Stimulated activated naive CD8-positive, alpha-beta T cell treated with anti-CD3 and anti-CD28 coated beads, Interleukin-15, amount 100 ng/mL, for 72 hours (primary cell): ENCODE results near the gene TSHZ2.

ENCODE experiments used
- ATAC-seq: fragments of 150-1000 bp; cut with Tn5 transposase; 2 replicates; pipeline ENCODE4 v1.10.0; 2021; ENCODE audit warnings: mild to moderate bottlenecking, moderate library complexity
- DNase-seq, 2 donors: peaks; one replicate each; pipeline ENCODE4 v3.0.0; 2021 to 2022
- H3K27ac Mint-ChIP-seq, 2 donors: one replicate each; pipeline ENCODE4 v1.8.0; 2022; ENCODE audit warnings: mild to moderate bottlenecking in 2 of 2, mixed read lengths in 2 of 2, moderate library complexity in 2 of 2
- H3K27me3 Mint-ChIP-seq: one replicate; pipeline ENCODE4 v1.8.0; 2022; ENCODE audit warnings: mixed read lengths
- H3K4me1 Mint-ChIP-seq: one replicate; pipeline ENCODE4 v1.8.0; 2022; ENCODE audit warnings: mild to moderate bottlenecking, mixed read lengths
- H3K4me3 Mint-ChIP-seq, 2 donors: one replicate each; pipeline ENCODE4 v1.8.0; 2022; ENCODE audit warnings: mild to moderate bottlenecking in 2 of 2, mixed read lengths in 2 of 2, moderate library complexity in 1 of 2
- H3K9me3 Mint-ChIP-seq, 2 donors: one replicate each; pipeline ENCODE4 v1.8.0; 2022; ENCODE audit warnings: mixed read lengths in 2 of 2

Gene TSHZ2

DNA sequence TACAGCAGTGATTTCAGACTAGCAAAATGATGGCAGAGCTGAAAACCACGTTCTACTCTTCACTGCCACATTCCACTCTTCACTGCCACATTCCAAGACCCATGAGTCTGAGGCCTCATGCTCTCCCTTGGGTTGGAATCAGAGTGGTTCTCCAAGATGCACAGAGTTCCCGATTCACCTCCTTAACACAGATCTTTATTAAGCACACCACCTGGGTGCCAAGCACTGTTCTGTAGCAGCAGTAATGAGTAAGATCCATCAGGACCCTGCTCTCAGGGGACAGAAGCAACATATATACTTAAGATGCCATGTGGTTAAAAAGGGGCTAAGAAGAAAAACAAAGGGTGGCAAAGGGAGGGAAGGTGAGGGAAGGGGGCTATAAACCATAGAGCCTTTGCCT, 26.9 kb downstream of the TSHZ2 start:
- Mint-ChIP-seq H3K27me3 (no peaks in the 10 kb centered on the region), H3K4me3 (no peak overlapping the region), H3K9me3 (no peaks in the 10 kb centered on the region), H3K4me1 (peaks cover 23% of the 10 kb centered on the region), H3K27ac (no peak overlapping the region)
- DNase-seq (no peak), ATAC-seq (no peak)

DNA sequence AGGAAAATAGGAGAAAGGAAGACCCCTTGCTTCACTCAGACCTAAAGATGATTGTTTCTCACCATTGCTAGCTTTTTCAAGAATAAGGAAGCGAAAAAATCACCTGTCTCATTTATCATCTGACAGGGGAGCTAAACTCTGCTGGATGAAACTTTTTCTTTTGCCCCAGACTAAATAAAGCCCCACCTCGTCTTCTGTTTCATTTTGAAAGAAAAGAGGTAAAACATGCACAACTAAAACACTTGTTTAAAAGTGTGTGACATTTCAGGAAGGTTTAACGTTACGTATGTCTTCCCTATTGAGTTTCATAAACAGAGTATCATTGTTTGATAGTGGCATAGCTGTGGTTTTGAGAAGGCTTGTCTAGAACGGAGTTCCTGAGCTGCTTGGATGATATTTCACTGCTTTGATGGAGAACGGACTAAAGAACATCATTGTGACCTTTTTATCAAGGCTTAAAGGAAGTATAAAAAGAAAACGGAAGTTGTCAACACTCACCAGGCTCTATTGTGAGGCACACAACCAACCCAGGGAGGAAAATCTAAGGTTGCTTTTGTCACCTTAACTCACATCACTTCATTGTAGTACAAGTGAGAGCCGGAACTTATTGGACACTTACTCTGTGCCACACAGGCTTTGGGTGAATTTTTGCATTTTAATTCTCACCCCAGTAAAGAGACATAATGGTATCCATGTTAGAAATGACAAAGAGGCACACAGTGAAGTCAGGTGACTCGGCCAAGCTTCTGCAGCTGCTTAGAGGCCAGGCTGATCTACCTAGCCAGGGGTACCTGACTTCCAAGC, 29.5 kb downstream of the TSHZ2 start:
- DNase-seq, result no peak
- peak; percentile 71 for ATAC-seq
- peaks cover 23% of the 10 kb centered on the region for H3K4me1 Mint-ChIP-seq
- peak overlapping the region; percentile 82 to 99 for H3K27ac Mint-ChIP-seq
- peak overlapping the region; percentile 59 to 87 for H3K4me3 Mint-ChIP-seq
- H3K27me3 Mint-ChIP-seq, result no peaks in the 10 kb centered on the region
- no peaks in the 10 kb centered on the region for H3K9me3 Mint-ChIP-seq

DNA sequence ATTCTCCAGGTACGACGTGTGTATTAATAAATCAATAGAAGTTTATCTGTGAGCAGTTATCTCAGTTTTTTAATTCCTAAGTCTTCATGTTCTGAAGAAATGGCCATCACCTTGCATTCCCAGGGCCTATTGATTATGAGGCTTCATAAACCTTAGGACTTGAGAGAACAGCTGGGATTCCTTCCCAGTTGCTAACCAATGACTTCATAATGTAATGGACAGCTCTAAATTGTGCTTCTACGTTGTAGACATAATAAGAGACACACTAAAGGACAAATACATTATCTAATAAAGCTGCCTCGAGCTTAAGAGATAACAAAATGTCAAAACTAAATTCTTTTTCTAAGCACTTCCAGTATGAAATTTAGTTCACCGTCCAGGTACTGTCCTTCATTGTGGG, 30.6 kb downstream of the TSHZ2 start:
- Mint-ChIP-seq H3K27ac (no peak overlapping the region), H3K4me3 (no peak overlapping the region), H3K4me1 (peaks cover 23% of the 10 kb centered on the region), H3K27me3 (no peaks in the 10 kb centered on the region), H3K9me3 (no peaks in the 10 kb centered on the region)
- ATAC-seq (no peak), DNase-seq (no peak)

DNA sequence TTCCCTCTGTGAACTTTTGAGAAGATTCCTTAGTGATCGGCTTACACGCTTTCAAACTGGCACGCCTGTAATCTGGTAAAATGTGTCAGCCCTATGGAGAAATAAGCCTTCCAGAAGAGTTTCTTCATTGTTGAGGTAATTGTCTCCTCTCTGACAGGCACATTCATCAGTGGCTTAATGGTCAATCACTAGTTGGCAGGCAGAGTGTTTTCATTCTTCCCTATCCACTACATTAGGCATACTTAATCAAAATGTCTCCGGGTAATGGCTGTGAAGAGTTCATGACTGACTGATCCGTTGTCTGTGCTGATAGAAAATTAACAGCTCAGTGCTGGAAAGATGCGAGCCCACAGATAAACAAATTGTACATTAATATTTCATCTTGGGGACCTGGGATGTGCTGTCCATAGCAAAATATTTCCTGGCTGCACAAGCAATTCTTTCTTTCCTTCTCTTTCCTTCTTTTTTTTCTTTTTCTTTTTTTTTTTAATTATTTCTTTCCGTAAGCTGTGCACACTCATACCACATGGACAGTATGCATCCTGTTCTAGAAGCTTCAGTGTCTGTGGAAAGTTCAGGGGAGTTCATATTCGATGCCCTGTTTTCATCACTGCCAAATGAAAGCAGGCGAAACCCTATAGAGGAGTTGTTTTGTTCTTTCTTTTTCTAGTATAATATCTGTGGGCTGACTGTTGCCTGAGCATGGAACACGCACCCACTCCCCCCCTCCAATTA, 31.4 kb downstream of the TSHZ2 start:
- no peak overlapping the region for H3K27ac Mint-ChIP-seq
- ATAC-seq (no peak), DNase-seq (no peak)
- no peak overlapping the region for H3K4me3 Mint-ChIP-seq
- H3K4me1 Mint-ChIP-seq, result peaks cover 23% of the 10 kb centered on the region
- H3K9me3 Mint-ChIP-seq, result no peaks in the 10 kb centered on the region
- no peaks in the 10 kb centered on the region for H3K27me3 Mint-ChIP-seq

DNA sequence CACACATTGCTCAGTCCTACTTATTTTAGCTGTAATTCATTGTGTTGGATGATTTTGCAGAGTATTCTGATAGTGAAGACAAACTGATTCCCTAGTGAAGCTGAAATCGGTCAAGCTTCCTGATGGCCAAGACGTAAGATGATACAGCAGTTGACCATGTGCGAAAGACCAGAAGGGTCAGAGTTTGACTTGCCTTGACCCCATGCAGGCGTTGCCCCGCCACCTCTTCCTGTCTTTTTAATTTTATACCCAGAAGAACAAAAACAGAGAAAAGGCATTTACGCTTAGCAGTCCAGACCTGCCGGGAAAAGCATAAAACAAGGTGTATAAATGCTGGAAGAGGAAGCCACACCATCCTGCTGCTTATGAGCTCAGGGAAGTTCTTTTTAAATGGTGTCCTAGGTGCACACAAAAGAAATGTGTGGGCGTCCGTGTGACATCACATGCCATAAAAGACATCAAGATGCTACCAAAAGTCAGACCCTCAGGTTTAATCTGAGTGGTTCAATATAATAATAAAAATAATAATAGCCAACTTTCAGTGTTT, 32.2 kb downstream of the TSHZ2 start:
- Mint-ChIP-seq H3K27ac (no peak overlapping the region), H3K4me3 (no peak overlapping the region)
- DNase-seq, result no peak

DNA sequence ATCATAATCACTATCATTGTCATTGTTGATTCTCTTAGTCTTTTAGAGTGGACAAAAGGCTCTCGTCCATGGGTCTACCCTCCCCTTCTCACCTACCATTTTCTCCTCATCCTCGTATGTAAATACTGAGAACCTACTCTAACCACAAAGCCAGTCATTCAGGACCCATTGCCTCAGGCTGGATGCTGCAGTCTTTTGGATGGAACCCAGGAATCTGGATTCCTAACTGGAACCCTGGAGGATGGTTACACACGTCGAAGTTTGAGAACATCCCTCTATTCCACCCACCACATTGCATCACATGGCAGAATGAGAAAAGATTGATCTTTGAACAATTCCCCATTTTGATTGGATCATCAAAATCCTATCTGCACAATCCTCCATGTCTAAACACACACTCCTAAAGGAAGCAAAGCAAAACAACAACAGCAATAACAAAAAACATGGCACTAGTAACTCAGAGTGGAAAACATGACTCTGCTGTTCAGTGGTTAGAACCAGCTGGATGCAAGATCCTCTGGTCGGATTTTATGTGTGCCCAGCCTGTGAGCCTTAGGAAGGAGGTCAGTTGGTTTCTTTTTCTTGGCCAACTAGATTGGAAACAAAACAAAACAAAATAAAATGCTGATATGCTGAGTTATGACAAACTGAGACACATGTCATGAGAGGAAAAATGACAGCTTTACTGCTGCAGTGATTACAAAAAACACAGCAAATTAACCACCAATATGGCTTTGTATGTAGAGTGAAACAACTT, 38.0 kb downstream of the TSHZ2 start:
- Mint-ChIP-seq H3K4me1 (peaks cover 6% of the 10 kb centered on the region), H3K27me3 (peaks cover 8% of the 10 kb centered on the region)
- ATAC-seq, result no peak

More for the DNA sequence above, 32.2 kb downstream of the TSHZ2 start:
- ATAC-seq, result no peak
- no peaks in the 10 kb centered on the region for H3K27me3 Mint-ChIP-seq
- H3K4me1 Mint-ChIP-seq, result peaks cover 23% of the 10 kb centered on the region
- no peaks in the 10 kb centered on the region for H3K9me3 Mint-ChIP-seq

DNA sequence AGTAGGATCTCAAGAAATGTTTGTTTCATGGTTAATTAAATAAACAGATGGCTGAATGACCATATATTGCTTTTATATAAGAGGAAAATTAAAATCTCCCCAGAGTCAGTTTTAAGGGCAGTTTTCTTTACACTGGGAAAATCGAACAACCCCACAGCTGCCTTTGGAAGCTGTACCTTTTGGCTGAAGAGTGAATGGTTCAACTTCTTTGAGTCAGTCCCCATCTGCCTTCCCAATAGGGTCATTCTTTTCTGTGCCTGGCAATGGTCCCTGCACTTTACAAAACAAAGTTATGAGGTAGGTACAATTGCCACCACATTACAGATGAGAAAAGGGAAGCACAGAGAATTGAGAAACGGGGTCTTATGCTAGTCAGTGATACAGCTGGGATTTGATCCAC, 39.5 kb downstream of the TSHZ2 start:
- Mint-ChIP-seq H3K27me3 (peaks cover 8% of the 10 kb centered on the region), H3K9me3 (peaks cover 20 to 23% of the 10 kb centered on the region in 2 donors), H3K4me3 (no peak overlapping the region), H3K27ac (no peak overlapping the region), H3K4me1 (peaks cover 6% of the 10 kb centered on the region)
- ATAC-seq, result no peak
- DNase-seq, result no peak

More for the DNA sequence above, 38.0 kb downstream of the TSHZ2 start:
- no peak for DNase-seq
- Mint-ChIP-seq H3K27ac (no peak overlapping the region), H3K9me3 (peaks cover 13 to 21% of the 10 kb centered on the region in 2 donors), H3K4me3 (no peak overlapping the region)

DNA sequence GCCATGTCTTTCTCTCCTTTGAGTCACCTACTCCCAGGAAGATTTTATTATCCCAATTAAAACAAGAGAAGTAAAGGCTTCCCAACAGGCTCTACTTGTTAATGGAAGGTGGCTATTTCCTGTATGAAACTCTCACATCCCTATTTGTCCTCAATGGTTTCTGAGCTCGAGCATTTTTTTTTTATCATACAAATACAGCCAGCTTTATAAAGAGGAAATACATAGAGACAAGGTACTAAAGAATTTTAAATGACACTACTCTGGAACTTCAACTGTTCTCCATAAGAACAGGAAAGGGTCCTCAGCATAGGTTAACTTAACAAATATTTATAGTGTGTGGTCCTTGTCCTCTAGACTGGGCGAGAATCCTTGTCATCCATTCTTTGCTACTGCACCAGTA, 41.0 kb downstream of the TSHZ2 start:
- no peak overlapping the region for H3K27ac Mint-ChIP-seq

DNA sequence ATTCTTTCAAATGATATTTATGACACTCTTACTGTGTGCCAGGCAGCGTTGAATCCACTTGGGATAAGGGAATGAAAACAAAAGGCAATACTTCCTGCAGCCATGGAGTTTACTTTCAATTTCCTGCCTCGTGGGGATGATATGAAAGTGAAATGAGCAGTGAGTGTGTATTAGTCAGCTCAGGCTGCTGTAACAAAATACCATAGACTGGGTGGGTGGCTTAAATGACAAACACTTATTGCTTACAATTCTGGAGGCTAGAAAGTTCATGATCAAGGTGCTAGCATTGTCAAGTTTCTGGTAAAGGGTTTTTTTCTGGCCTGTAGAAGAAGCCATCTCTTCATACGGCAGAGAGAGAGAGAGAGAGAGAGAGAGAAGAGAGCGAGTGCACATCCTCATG, 41.7 kb downstream of the TSHZ2 start:
- DNase-seq (no peak), ATAC-seq (no peak)
- H3K27ac Mint-ChIP-seq, result no peak overlapping the region
- no peak overlapping the region for H3K4me3 Mint-ChIP-seq
- H3K9me3 Mint-ChIP-seq, result peaks cover 23 to 26% of the 10 kb centered on the region in 2 donors
- peaks cover 8% of the 10 kb centered on the region for H3K27me3 Mint-ChIP-seq
- peaks cover 6% of the 10 kb centered on the region for H3K4me1 Mint-ChIP-seq

More for the DNA sequence above, 41.0 kb downstream of the TSHZ2 start:
- DNase-seq (no peak), ATAC-seq (no peak)
- Mint-ChIP-seq H3K9me3 (peaks cover 23 to 26% of the 10 kb centered on the region in 2 donors), H3K27me3 (peaks cover 8% of the 10 kb centered on the region), H3K4me3 (no peak overlapping the region), H3K4me1 (peaks cover 6% of the 10 kb centered on the region)

DNA sequence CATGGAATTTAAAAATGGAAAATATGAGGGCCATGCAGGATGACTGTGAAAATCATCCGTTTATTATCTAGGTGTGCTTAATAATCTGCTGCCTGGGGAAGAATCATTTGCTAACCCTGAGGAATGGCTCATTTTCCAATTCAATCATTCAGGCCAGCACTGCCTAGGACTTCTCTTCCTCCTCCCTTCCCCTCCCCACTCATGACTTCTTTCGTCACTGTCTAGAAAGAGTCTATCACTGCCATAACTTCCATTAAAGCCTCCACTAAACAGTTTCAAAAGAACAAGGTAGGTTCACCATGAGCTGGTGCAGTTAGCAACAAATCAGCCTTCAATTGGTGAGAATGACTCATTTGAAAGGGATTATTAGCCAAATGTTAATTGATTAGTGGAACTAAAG, 43.9 kb downstream of the TSHZ2 start:
- ATAC-seq (no peak), DNase-seq (no peak)
- Mint-ChIP-seq H3K4me3 (no peak overlapping the region), H3K27me3 (peaks cover 8% of the 10 kb centered on the region), H3K9me3 (peaks cover 26% of the 10 kb centered on the region in 2 donors), H3K4me1 (peaks cover 6% of the 10 kb centered on the region), H3K27ac (no peak overlapping the region)

DNA sequence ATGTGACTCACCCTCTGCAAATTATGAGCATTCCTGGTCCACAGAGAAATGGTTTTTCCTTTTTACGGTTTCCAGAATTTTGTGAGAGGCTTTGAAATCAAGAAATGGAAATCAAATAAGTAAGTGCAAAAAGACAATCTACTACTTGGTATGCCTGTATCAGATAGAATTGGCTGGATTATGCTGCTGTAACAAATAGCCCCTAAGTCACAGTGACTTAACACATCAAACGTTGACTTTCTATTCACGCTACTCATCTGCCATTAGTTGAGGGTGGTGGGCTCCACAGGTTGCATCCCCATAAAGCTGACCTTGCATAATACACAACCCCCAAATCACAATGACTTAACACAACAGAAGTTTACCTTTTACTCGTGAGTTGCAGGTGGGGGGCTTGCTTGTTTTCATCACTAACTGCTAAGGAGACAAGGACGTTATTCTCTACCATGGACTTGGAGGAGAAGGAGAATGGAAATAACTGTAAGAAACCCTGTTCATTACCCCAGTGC, 44.4 kb downstream of the TSHZ2 start:
- peaks cover 8% of the 10 kb centered on the region for H3K27me3 Mint-ChIP-seq
- H3K4me3 Mint-ChIP-seq, result no peak overlapping the region
- no peak overlapping the region for H3K27ac Mint-ChIP-seq
- peaks cover 11% of the 10 kb centered on the region for H3K4me1 Mint-ChIP-seq
- ATAC-seq (no peak), DNase-seq (no peak)
- peaks cover 26% of the 10 kb centered on the region in 2 donors for H3K9me3 Mint-ChIP-seq

DNA sequence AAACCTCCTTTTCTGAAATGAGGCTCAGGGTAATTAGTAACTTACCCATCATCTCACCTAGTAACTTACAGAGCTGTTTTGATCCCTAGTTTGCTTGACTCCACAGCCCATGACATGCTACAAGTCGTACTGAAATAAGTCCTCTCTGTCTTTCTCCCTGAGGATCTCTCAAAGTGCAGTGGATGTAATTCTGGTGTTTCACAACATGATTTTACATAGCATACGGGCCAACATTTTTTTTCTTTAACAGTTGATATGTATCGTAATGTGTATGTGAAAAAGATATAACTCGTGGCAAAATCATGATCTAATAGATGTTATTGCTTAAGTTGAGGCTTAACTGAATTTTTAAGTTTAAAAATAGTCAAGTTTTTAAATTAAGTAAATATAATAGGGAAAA, 45.0 kb downstream of the TSHZ2 start:
- no peak for ATAC-seq
- Mint-ChIP-seq H3K4me3 (no peak overlapping the region), H3K9me3 (peaks cover 26% of the 10 kb centered on the region in 2 donors)

DNA sequence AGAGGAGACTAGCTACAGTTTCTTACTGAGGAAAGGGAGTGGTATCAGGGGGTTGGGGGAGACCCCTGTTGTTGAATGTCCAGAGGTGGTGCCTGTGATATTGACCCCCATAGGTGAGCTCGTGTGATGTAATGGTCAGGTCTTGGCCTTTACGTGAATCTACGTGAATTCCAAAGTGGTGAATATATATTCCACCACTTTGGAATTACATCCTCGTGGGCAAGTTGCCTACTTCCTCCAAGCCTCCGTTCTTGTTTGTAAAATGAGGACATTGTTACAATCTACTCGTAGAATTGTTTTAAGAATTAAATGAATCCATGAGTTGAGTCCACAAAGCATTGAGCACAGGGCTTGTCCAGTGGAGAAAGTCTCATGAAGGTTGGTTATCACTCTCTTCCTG, 47.3 kb downstream of the TSHZ2 start:
- Mint-ChIP-seq H3K4me3 (no peak overlapping the region), H3K27ac (no peak overlapping the region), H3K27me3 (no peaks in the 10 kb centered on the region), H3K9me3 (peaks cover 18 to 20% of the 10 kb centered on the region in 2 donors), H3K4me1 (peaks cover 21% of the 10 kb centered on the region)
- DNase-seq, result no peak
- ATAC-seq, result no peak

More for the DNA sequence above, 45.0 kb downstream of the TSHZ2 start:
- H3K27me3 Mint-ChIP-seq, result peaks cover 8% of the 10 kb centered on the region
- H3K4me1 Mint-ChIP-seq, result peaks cover 17% of the 10 kb centered on the region
- DNase-seq, result no peak
- H3K27ac Mint-ChIP-seq, result no peak overlapping the region

DNA sequence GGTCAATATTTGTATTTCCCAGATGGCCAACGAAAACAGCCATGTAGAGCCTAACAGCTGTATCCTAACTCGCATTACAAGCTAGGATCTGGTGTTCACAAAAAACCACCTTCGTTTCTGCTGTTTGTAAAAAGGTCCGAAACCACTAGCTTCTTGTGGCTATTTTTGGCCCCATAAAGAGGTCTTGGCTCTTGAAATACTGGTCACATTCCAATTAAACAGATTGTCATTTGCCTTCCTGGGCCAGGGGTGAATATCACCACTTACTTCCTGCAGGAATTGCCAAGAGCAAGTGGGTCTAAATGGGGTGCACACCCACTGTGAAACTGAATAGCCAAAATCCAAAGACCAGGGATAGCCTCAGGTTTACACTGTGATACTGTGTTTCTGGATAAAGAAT, 48.2 kb downstream of the TSHZ2 start:
- peaks cover 8 to 12% of the 10 kb centered on the region in 2 donors for H3K9me3 Mint-ChIP-seq
- DNase-seq, result no peak
- H3K4me3 Mint-ChIP-seq, result no peak overlapping the region
- H3K27me3 Mint-ChIP-seq, result no peaks in the 10 kb centered on the region
- H3K4me1 Mint-ChIP-seq, result peaks cover 21% of the 10 kb centered on the region
- no peak overlapping the region for H3K27ac Mint-ChIP-seq
- no peak for ATAC-seq

DNA sequence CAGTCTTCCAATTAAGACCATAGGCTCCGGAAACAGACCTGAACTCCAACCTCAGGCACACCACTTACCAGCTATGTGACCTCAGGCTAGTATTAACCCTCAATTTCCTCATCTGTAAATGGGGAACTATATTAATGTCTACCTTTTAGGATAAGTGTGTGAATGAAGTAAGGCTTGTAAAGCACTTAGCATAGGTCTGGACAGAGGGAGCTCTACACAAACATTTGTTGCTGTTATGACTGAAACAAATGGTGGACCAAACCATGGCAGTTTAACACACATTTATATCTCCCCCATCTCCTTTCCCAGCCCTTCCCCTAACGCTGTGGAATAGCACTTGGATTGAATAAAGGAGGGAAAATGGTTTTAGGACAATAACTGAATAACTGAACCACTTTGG, 48.7 kb downstream of the TSHZ2 start:
- ATAC-seq (no peak), DNase-seq (no peak)
- Mint-ChIP-seq H3K27ac (no peak overlapping the region), H3K9me3 (peaks cover 8 to 12% of the 10 kb centered on the region in 2 donors), H3K4me3 (no peak overlapping the region), H3K27me3 (no peaks in the 10 kb centered on the region), H3K4me1 (peaks cover 21% of the 10 kb centered on the region)
